ENCODE results near the gene CNKSR1.
A peak's percentile ranks its signal among the peaks of the same experiment; 100 is the strongest.
"Not testable (repeated sequence)": the region's sequence is repeated elsewhere in the genome, so short reads cannot be mapped to it uniquely, and the experiment has no call there.

The CNKSR1 gene

DNA sequence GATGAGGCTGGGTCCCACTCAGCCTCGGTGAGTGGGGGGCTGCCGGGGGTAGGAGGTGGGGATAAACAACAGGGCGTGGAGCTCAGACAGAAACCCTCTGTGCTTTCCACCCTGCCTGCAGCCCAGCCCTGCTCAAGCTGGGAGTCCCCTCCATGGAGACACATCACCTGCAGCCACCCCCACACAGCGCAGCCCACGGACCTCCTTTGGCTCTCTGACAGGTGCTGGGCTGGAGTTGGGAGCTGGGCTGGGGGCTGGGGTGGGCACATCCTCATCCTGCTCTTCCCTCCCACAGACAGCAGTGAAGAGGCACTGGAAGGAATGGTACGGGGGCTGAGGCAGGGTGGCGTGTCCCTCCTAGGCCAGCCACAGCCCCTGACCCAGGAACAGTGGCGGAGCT lies 11.2 kb downstream of the CNKSR1 start:
- DNase-seq: no peak

DNA sequence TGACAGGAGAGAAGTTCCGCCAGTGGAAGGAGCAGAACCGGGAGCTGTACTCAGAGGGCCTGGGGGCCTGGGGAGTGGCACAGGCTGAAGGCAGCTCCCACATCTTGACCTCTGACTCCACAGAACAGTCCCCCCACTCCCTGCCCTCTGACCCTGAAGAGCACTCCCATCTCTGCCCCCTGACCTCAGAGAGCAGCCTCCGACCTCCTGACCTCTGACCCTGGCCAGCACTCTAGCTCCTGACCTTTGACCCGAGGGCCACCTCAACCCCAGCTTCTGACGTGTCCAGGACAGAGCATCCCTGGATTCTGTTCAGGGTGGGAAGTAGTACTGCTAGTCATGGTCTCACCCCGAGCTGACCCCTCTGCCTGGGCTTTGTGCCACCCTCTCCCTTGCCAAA lies 12.0 kb downstream of the CNKSR1 start:
- no peak for DNase-seq

DNA sequence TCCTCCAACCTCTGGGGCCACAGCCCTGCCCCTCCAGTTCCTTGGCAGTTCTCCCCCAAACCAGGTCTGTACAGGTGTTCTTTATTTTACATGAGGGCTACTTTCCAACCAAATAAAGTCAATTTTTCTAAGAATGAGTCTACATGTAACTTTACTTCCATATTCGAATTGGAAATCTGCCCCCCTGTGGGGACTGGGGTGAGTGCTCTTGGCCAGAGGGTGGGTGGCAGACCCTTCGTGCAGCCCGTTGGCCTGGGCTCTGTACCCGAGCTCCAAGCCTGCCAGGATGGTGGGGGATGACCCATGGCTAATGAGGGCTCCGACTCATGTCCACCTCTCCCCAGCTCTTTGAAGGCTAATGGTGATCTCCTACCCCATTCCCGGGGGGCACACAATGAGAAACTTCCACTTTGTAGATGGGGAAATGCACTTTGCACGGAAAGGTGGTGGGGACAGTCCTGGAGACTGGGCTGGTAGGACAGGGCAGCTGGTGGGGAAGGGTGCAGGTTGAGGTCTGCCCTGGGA lies 12.5 kb downstream of the CNKSR1 start:
- DNase-seq: no peak

DNA sequence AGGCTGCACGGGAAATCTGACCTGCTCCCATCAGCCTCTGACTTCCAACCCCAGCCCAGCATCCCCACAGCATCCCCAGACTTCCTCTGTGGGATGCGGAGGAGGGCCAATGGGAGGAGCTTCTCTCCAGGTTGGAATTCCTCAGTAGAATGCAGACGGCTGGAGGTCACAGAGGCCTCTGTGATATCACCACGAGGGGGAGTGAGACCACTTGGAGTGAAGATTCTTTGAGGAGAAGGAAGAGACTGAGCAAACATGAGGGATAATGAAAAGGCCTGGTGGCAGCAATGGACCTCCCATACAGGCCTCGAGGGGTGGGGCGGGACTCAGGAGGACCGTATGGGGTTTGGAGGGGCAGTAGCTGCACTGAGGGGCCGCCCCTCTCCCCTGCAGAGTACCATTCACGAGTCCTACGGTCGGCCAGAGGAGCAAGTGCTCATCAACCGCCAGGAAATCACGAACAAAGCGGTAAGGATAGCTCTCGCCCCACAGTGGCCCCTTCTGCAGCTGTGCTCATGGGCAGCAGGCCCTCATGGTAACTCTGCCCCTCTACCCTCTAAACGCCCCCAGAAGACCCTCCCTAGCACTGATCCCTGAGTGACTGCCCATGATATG lies 13.2 kb downstream of the CNKSR1 start, which contains the start of gene CATSPER4:
CATSPER4 (plus strand) TSS at position 230 of the 615 bp plus-strand sequence; CDS start at position 256, 26 bp downstream.
- no peak for DNase-seq

DNA sequence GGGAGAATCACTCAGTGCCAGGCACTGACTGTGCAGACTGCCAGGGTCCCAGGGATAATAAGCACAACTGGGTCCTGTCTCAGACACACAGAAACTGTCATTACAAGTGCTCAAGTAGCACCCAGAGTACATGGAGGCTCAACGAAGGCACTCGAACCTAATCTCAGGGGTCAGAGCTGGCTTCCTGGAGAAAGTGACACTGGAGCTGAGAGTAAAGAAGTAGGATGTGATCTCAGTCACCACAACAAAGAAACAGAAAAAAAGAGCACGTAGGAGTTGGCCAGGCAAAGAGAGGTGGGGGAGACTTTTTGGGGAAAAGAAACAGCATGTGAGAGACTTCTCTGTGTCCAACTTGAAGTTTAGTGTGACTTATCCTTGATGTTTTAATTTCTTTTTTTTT lies 14.4 kb downstream of the CNKSR1 start:
- no peak for DNase-seq

DNA sequence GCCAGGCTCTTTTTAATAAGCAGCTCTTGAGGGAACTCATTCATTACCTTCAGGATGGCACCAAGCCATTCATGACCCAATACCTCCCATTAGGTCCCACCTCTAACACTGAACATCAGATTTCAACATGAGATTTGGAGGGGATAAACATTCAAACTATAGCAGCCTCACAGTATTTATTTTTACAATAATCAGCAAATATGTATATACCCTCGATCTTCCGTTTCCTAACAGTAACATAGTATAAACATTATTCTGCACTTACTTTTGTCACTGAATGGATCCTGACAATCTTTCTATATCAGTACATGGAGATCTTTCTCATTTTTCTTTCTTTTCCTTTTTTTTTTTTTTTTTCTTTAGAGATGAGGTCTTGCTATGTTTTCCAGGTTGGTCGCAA lies 18.5 kb downstream of the CNKSR1 start:
- no peak for DNase-seq

DNA sequence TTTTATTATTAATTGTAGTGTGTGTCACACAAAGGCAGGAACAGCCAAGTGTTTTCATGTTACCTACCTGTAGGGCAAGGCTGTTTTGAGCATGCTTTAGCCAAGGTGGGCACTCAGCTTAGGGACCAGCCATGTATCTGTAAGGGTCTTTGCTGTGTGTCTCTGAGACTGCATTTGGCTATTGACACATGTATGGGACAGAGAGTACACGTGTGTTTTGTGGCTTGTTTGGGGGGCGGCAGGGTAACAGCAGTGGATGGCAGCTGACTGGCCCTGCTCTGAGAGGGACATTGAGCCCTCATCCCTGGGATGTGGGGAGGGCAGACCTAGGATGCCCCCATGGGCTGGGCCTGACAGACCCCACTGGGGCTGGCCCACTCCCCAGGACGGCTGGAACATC lies 20.0 kb downstream of the CNKSR1 start:
- DNase-seq: no peak

DNA sequence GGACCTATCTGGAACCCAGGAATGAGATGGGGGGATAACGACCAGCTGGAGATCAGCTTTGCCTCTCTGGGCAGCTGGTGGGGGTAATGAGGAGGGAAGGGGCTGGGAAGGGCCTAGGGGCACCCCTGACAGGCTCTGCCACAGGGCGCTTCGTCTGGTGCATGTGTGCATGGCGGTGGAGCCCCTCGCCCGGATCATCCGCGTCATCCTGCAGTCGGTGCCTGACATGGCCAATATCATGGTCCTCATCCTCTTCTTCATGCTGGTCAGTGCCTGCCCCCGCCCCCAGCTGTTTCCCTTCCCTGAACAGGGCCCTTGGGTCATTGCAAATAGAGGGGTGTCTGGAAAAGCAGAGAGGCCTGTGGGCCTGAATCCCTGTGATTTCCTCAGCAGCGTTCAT lies 20.5 kb downstream of the CNKSR1 start:
- no peak for DNase-seq

DNA sequence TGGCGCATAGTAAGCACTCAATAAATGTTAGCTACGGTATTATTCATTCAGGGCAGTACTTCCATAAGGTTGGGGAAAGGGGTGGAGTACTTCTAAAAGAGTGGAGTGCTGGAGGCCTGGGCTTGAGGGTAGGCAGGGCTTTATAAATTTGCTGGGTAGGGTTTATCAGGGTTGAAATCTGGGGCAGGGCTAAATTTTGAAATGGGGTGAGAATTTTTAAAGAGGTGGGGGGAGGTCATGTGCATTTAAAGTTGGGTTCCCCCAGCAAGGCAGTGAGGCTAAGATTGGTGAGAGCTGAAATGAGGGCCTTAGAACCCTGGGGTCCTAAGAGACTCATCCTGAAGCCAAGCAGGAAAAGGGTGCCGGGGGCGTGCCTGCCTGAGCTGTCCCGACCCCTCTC lies 23.1 kb downstream of the CNKSR1 start:
- DNase-seq: no peak

DNA sequence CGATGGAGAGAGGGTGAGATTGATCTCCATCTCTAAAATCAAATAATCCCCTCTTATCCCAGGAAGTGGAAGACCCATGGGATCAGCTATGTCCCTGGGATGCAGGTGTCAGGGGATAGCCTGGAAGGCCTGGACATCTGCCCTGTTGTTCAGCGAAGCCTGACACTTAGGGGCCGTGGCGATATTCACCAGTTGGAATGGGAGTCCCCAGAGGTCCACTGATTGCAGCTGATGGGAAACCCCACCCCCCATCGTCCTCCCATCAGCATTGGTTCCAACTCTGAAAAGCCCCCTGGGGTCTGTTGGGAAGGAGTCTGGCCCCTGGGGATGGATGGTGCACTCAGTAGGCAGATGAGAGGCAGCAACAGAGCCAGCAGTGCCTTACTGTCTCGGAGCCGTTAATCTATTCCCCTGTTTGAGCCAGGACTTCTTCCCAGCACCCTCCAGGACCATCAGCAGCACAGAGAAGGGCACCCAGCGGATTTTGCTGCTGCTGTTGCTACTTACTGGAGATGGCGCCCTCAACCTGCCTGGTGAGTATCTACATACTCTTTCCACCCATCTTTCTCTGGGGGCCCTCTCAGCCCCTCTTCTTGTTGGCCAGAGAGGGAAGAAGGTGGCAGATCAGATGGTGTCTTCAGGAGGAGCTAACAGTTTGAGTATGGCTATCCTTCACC lies 26.5 kb downstream of the CNKSR1 start:
- DNase-seq: no peak

DNA sequence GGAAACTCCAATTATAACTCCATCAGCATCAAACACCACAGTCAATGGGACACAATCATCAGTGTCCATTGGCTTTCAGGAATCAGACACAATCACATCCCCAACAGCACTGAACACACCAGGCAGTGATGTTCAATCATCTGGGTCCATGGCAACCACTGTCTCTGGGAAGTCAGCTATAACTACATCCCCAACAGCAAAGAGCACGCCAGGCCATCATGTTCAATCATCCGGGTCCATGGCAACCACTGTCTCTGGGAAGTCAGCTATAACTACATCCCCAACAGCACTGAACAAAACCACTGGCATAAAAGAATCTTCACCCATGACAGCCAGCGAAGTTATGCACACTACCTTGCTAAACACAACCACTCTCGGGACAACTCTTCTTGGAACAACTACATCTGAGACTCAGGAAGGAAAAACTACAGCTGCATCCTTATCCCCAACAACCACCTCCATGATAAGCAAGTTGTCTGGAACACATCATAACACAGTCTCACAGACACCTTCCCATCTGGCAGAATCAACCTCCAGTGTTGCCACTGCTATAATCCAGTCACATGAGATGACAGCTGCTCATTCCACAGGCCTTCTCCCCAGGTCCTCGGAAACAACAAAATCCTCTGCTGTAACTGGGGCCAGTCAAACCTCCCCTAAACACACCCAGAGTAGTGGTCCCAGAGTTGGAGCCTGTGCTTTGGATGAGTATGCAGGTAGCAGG lies 33.0 kb downstream of the CNKSR1 start:
- DNase-seq: no peak

DNA sequence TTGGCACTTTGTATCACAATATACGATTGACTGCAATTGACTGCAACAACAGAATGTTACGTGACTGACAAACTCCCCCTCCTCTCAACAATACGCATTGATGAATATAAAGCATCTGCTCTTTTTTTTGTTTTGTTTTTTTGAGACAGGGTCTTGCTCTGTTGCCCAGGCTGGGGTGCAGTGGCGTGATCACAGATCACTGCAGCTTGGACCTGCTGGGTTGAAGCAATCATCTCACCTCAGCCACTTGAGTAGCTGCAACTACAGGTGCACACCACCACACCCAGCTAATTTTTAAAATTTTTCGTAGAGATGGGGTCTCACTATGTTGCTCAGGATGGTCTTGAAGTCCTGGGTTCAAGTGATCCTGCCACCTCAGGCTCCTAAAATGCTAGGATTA lies 35.4 kb downstream of the CNKSR1 start:
- no peak for DNase-seq

DNA sequence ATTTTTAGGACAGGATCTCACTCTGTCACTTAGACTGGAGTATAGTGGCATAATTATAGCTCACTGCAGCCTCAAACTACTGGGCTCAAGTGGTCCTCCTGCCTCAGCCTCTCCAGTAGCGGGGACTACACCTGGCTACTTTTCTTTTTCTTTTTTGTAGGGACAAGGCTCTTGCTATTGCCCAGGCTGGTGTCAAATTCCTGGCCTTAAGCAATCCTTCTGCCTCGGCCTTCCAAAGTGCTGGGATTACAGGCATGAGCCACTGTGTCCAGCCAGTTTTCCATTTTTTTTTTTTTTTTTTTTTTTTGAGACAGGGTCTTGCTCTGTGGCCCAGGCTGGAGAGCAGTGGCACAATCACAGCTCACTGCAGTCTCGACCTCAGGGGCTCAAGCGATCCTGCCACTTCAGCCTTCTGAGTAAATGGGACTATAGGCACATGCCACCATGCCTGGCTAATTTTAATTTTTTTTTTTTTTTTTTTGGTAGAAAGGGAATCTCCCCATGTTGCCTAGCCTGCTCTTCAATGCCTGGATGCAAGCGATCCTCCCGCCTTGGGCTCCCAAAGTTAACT lies 36.1 kb downstream of the CNKSR1 start:
- no peak for DNase-seq

DNA sequence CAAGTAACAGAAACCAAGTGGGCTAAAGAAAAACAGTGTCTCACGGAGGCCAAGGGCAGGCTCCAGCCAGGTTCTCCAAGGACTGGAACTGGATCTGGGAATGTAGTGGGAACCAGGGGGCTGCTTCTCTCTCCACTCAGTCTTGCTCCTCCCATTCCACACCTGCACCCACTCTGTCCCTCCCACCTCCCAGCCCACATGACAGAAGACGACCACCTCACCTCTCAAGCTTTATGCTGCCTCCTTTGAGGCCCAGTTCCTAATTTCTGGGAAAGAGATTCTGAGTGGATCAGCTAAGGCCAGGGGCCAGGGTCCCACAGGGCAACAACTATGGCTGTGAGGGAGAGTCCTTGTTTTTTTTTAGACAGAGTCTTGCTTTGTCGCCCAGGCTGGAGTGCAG lies 38.0 kb downstream of the CNKSR1 start:
- DNase-seq: no peak

DNA sequence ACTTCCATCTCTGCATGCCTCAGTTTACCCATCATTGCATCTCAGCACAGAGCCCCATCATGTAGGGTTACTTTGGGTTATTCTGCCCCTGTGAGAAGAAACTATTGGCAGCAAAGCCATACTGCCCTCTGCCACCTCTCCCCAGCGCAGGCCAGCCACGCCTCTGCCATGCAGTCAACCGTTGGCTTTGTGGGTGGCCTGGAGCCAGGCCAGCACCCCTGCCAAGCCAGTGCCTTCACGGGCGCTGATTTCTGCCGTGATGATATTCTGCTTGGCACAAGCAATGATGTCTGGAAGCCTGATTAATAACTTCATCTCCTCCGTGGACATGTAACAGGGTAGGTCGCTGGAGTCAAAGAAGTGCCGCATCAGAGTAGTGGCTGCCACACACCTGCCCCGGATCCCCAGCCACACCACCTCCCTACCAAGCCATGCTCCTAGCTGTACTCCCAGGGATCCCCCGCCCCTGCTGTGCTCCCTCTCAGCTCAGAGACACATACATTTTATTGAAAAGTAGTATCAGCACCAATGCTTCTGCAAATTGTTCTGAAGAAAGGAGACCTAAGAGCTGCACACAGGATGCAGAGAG lies 41.7 kb downstream of the CNKSR1 start:
- DNase-seq: no peak

DNA sequence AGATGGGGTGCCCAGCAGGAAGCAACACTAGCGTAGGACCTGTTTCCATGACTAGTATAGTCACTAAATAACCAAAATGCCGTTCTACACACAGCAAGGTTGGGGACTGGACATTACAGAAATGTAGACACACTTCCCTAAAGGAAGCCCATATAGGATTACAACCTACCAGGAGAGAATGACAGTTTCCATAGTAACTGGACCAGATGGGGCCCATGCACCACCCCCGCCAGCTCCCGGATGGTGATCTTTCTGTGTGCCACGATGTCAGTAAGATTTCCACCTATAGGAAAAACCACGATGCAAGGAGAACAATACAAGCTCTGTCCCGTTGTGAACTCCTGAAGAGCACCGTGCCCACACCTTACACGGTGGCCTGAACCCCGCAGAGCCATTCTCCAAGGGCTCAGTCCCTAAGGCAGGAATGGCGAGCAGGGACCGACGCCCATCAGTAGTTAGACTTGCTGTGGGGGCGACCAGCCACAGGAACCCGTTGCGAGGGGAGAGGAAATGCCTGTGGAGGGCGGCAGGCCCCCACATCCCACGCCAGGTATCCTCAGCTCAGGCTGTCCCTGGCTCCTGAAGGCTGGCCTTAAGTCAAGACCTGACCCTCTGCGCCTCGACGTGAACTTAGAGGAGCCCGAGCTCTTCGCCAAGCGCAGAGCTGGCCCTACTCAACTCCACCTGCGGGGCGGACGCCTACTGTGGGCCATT lies 43.1 kb downstream of the CNKSR1 start:
- DNase-seq: no peak

DNA sequence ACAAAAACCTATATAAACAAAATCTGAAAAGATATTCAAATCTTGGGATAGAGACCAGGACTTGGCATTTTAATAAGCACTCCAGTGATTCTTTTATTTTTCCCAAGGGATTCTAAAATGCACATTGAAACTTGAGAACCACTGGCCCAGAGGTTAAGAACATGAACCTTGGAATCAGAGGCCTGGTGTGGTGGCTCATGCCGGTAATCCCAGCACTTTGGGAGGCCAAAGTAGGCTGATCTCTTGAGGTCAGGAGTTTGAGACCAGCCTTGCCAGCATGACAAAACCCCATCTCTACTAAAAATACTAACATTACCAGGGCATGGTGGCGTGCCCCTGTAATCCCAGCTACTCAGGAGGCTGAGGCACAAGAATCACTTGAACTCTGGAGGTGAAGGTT lies 43.8 kb downstream of the CNKSR1 start:
- no peak for DNase-seq

DNA sequence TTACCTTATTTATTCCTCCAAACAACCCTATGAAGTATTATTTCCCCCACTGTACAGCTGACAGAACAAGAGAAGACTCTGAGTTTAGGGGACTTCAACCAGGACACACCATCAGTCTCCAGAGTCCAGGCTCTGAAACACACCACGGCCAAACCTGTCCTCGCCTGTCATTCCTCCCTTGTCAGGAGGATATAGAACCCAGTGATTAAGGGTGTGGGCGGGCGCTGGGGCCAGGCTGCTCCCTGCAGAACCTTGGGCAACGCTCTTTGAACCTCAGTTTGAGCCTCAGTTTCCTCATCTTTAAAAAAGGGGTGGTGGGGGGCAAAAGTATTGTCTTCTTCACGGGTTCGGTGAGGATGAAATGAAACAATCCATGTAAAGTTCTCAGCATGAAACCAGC lies 47.3 kb downstream of the CNKSR1 start:
- DNase-seq: no peak

DNA sequence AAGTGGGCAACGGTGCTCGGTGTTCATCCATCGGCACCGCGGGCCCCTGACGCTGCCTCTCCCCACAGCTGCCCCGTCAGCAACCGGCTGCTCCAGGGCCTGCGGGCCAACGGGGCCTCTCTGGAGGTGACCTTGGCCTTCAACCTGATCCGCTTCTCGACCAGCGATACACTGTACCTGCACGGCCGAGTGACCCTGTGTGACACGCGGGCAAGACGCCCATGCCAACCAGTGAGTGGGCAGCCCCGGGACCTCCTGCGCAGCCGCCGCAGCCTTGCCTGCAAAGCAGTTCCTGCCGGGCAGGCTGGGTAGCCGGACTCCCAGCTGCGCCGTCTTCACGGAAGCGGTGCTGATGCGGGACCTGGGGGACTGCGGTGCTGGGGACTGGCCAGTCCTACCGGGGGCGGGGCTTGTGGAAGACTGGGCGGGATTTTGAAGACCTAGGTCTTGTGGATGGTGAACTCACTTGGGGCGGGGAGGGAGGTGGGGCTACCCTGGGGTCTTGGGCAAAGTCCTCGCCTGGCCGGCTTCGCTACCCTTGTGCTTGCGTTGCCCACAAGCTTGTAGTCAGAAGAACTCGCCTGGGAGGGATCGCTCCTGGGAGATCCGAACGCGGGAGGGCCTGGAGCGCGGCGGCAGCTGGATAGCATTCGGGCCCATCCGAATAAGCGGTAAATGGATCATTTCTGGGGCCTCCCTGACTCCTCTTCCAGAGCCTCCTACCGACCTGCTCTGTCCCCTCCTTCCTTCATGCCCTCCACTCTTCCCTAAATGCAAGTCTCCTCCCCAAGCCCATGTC lies 47.9 kb downstream of the CNKSR1 start:
- DNase-seq: no peak

DNA sequence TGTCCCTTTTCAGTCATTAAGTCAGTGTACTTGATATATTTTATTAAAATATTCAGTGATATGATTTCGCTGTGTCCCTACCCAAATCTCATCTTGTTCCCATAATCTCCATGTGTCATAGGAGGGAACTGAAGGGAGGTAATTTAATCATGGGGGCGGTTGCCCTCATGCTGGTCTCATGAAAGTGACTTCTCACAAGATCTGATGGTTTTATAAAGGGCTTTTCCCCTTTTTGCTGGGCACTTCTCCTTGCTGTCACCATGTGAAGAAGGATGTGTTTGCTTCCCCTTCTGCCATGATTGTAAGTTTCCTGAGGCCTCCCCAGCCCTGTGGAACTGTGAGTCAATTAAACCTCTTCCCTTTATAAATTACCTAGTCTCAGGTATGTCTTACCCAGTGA lies 53.4 kb downstream of the CNKSR1 start:
- DNase-seq: not testable (repeated sequence)

DNA sequence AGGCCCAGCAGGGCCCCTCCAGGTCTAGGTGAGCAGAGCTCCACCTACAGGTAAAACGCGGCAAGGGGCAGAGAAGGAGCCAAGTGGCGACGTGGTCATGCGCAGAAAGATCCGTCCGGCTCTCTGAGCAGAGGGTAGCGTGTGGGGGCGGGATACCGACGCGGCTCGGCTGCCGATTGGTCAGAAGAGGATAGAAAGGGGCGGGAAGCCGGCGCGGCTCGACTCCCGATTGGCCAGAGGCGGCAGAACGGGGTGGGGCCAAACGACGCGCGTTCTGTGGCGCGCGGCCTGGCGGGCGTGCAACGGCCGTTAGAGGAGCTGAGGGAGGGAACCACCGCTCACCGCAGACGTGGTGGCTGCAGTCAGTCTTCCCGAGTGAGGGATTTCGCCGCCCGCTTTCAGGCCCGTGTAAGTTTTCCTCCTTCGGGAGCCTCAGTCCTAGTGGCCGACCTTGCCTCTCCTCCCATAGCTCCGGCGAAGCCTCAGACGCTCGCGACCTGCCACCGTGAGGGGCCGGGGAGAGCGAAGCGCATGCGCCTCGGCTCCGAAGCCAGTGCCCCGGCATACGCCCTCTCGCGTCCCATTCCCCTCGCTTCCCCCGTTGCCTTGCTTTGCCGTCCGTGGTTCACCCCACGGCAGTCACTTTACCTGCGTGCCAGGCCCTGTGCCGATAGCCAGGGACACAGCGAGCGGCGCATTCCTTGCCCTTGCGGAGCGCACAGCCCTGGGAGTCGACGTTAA lies 56.8 kb downstream of the CNKSR1 start, which contains the start of gene CEP85:
CEP85 (plus strand) TSS at position 298 of the 741 bp plus-strand sequence. CDS start 5,584 bp downstream, outside the sequence.
- peak; percentile 98 for DNase-seq

Measured in NK-92 treated with Interleukin-12 subunit alpha and Interleukin-12 subunit beta, amount 100 ng/mL, for 24 hours (cell line).